ENCODE measurements around the gene MAN2A1.
"Not testable (repeated sequence)": the region's sequence is repeated elsewhere in the genome, so short reads cannot be mapped to it uniquely, and the experiment has no call there.

The MAN2A1 gene

DNA sequence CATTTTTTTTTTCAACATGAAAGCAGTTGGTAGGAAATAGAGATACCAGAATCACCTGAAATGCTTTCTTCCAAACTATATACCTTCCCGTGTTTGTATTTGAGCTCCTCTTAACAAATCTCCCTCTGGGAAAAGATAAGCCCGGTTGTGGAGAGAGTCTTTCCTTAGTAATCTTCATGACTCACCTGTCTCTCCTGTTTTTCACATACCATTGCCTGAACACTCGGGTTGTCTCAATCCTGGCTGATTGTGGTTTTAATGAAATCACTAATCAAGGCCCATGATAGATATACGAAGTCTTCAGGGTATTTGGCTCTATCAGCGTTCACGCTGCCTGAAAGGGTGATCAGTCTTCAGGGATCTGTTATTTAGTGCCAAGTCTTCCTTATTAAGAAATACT, 136.7 kb downstream of the MAN2A1 start:
- DNase-seq (ENCODE audit: low spot score): no peak

DNA sequence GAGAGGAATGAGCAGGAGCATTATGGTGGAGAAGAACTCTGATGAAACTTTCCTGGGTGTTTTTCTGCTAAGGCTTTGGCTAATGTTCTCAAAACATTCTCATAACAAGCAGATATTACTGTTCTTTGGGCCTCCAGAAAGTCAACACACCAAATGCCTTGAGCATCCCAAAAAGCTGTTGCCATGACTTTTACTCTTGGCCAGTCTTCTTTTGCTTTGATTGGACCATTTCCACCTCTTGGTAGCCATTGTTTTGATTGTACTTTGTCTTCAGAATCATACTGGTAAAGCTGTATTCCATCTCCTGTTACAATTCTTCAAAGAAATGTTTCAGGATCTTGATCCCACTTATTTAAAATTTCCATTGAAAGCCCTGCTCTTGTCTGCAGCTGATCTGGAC, 139.6 kb downstream of the MAN2A1 start:
- no peak for DNase-seq (ENCODE audit: low spot score)

DNA sequence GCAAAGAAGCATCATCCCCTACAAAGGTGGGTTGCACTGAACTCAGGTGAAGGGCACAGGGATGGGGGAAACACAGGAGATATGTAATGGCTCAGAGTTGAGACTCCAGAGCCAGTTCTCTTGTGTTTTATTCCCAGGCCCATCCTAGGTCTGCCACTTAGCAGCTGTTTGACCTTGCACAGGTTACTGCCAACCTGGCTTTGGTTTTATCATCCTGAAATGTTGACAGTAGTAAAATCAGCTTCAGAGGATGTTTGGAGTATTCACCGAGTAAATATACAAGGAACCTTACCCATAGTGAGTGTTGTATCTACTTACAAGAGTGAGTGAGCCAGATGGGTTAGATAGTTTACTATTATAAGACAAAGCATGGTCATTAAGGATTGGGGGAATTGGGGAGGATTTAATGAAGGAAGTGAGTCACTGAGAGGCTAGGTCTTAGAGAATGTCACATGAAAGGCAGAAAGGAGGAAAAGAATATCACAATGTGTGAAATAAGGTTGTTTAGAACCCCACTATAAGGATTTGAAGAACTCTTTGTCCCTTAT, 141.3 kb downstream of the MAN2A1 start:
- DNase-seq (ENCODE audit: low spot score): no peak

DNA sequence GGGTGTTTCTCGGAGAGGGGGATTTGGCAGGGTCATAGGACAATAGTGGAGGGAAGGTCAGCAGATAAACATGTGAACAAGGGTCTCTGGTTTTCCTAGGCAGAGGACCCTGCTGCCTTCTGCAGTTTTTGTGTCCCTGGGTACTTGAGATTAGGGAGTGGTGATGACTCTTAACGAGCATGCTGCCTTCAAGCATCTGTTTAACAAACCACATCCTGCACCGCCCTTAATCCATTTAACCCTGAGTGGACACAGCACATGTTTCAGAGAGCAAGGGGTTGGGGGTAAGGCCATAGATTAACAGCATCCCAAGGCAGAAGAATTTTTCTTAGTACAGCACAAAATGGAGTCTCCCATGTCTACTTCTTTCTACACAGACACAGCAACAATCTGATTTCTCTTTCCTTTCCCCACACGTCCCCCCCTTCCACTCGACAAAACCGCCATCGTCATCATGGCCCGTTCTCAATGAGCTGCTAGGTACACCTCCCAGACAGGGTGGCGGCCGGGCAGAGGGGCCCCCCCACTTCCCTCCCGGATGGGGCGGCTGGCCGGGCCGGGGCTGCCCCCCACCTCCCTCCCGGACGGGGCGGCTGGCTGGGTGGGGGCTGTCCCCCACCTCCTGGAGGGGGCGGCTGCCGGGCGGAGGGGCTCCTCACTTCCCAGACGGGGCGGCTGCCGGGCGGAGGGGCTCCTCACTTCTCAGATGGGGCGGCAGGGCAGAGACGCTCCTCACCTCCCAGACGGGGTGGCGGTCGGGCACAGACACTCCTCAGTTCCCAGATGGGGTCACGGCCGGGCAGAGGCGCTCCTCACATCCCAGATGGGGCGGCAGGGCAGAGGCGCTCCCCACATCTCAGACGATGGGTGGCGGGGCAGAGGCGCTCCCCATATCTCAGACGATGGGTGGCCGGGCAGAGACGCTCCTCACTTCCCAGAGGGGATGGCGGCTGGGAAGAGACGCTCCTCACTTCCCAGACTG, 142.8 kb downstream of the MAN2A1 start:
- DNase-seq (ENCODE audit: low spot score): not testable (repeated sequence)

DNA sequence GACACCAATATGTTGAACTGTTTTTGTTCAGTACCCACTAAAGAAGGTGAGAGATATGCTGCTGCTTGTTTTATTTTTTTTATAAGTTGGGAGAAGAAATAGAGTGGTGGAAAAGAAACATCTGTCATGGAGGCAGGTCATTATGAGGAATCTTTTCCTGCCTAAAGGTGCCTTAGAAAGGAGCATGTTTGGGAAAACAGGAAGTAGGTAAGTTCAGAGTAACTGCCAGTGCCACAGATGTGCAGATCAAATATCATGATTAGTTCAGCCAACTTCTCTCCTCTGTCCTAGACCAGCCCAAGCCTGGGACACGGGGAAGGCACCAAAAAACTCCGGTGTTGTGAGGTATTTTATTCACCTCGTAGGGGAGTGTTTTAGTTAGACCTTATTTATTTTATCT, 144.2 kb downstream of the MAN2A1 start:
- DNase-seq (ENCODE audit: low spot score): no peak

DNA sequence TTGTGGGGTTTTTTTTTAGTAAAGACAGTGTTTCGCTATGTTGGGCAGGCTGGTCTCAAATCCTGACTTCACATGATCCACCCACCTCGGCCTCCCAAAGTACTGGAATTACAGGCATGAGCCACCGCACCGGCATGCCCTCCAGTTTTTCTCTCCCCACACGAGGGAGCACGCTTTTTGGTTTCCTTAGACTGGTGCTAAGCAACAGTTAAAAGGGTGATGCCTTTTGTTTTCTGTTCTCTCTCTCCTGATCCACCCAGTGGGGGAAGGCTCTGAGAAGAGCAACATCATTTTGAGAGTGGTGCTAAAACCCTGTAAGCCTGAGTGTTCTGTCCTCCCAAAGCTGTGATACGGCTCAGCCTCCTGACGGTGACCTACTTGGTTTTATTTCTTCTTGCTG, 146.6 kb downstream of the MAN2A1 start:
- DNase-seq (ENCODE audit: low spot score): no peak

DNA sequence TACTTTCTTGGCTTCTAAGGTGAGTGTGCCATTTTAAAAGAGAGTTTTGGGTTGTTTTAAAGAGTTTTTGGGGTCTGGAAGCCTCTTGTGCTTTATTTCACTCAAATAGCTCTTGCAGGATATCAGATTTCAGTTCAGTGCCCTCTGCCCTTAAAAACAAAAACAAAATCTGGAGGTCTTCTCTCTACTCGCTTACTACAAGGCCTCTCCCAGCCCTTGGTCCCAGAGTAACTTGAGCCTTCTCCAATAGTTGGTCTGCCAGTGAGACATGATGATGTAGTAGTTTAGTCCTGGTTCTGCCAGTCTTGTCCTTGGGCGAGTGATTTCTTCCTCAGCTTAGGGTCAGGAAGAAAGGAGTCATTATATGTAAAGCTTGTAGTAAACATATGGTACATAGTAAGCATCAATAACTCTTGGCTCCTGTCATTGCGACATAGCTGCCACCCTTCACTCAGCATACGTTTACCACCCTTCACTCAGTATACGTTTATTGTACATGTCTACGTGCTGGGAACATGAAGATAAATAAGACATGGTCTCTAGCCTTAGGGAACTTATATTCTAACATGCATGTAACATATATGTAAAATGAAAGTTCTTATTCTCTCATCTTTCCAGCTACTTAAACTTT, 147.6 kb downstream of the MAN2A1 start:
- no peak for DNase-seq (ENCODE audit: low spot score)

DNA sequence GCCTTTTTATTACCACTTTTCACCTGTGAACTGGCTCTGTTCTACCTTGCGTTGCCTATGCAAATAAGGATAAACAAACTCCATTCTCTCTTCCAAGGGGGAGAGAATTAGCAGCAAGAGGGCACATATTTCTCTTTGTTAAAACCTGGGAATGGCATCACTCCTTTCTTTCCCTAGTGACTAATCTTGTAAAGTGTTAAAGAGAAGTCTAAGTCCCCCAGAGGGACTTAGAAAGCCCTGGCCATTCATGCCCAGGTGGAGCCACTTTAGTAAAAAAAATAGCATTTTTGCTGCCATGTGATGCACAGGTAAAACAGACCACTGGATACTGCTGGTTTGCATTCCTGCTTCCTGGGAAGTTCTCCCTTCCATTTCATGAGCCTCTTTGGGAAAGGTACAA, 148.4 kb downstream of the MAN2A1 start:
- DNase-seq (ENCODE audit: low spot score): no peak

DNA sequence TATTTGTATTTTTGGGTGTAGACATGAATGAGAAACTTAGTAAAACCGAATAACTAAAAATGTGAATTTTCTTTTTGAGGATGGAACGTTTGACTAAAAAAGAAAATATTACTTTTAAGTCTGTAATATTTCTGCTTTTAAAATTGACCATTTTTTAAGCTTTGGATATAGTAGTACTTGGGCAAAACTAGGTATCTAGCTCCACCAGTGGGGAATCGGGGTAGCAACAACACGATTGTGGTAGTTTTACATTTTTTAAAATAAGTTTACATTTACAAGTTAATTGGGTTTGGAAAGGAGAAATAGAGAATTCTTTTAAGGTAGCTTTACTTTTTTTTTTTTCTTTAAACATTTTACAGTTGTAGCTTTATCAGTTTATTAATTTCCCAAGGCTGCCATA, 154.4 kb downstream of the MAN2A1 start:
- DNase-seq (ENCODE audit: low spot score): no peak

DNA sequence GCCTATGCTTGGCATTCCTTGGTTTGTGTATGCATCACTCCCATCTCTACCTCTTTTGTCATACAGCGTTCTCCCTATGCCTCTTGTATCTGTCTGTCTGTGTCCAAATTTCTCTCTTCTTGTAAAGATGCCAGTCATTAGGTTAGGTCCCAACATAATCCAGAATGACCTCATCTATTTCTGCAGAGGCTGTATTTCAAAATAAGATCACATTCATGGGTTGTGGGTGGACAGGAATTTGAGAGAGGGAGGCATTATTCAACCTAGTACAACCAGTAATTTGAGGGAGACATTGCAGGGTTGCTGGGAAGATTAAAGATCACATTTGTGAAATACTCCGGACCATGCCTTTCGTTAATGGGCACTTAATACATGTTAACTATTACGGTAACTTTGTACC, 155.0 kb downstream of the MAN2A1 start:
- DNase-seq (ENCODE audit: low spot score): no peak

DNA sequence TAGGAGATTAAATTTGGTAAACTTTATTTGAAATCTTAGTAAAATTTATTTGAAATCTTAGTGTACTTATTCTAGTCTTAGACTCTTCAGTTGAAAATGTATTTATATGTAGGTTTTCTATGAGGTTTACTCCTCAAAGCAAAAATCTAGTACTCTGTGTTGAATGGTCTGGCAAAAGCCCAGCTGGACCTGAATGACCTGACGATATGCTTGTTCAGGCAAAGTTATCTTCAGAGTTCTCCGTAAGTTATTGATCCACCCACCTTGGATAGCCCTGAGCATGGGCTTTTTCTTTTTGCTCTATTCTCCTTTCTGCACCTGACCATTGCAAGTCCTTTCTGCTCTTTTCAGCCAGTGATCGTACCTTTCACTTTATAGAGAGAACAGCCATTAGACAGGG, 158.4 kb downstream of the MAN2A1 start:
- DNase-seq (ENCODE audit: low spot score): no peak

DNA sequence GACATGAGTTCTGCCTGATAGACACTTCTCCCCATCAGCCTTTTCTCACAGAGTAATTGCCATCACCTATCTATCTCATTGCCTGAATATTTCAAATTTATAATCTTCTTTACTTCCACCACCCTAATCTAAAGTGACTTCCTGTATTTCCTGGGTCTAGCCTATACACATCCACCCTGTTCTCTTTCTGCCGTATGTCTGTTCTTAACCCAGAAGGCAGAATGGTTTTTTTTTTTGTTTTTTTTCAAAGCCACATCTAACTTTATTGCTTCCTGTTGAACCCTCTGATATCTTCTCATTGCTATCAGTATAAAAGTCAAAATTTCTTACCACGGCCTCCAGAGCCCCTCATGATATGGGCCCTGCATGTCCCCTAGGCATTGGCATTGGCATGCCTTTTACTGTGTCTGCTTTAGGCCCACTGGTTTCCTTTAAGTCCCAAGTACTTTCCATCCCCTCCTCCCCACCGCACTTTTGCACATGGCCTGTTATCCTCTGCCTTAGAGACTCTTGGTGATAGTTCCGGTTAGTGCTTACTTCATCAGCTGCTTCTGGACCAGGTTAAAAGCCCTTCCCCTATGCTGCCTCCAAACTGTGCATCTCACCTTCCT, 159.9 kb downstream of the MAN2A1 start:
- no peak for DNase-seq (ENCODE audit: low spot score)

DNA sequence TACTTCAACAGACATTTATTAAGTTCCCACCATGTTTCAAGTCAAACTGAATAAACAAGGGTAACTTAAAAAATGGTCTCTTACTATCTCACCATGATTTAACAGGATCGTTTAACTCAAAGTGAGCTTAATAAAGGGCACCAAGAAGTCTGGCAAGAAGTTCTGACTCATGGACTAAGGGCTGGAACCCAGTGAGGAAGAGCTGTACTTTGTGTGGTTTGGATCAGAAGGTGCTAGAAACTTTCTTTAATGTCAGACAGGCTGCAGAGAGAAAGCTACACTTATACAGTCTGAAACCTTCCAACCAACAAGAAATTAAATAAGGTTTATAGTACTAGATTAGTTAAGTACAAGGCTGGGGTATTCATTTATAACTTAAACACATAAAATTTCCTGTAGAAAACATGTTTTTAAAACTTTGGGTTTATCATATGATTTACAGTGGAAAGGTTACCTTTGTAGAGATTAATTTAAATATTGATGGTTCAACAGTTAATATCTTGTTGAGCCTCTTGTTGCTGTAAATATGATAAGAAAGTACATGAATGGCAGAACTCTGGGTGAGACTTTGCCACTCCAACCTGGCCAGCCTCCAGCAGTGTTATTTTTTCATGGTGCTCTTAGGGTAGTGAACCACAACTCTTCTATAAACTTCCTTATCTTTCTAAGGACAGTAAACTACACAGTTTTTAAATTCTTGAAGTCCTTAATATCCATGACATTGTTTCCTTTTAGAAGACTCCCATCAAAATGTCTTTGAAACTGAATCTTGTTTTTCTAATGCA, 162.8 kb downstream of the MAN2A1 start:
- no peak for DNase-seq (ENCODE audit: low spot score)

DNA sequence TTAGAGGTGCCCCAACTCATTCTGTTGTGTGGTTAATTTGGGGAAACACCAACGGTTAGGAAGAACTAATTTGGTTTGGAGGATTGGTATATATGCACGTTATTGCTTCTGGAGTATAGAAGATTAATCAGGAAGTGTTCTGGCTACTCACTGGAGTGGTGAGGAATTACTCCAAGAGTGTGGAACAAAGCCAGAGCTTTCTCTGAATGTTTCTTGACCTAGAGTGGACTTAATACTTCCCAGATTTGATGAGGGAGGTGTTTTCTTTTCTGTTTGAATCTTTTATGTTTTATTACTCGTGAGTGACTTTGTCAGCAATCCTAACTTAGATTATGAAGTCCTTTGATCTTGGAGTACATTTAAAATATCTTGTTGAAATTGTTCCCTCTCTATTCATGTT, 163.7 kb downstream of the MAN2A1 start:
- DNase-seq (ENCODE audit: low spot score): no peak

DNA sequence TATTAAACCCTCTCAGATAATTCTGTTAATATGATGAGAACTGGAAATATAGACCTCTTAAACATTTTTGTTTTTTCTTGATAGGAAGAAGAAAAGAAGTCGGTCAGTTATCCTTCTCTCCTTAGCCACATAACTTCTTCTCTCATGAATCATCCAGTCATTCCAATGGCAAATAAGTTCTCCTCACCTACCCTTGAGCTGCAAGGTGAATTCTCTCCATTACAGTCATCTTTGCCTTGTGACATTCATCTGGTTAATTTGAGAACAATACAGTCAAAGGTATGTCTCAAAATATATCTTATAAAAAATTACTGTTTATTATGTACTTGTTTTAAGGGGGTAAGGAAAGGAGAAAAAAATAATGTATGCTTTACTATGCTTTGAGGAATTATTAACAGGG, 165.3 kb downstream of the MAN2A1 start:
- no peak for DNase-seq (ENCODE audit: low spot score)

DNA sequence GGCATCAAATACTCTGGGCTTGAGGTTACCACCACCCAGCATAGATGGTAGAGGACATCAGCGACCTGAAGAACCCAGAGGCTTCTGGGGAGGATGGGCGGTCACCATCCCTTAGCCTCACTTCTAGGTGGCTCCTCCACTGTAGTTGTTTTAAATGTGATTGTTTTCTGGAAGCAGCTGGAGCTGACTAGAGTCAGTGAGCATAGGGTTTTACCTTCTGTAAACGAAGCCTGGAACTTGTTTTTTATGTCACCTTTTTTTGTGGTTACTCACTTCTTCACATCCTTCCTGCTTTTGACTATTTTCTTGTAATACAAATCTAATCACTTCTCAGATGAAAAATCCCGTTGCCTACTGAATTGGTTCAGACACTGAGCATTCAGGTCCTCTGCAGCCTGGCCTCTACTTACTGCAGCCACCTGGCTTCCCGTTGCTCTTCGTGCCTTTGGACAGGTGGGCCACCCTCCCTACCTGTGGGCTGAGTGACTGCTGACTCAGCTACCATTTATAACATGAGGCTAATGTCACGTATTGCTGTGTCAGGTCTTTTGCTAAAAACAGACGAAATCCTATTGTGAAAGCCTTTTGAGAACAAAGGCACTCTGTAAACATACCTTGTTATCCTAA, 167.8 kb downstream of the MAN2A1 start:
- DNase-seq (ENCODE audit: low spot score): no peak

DNA sequence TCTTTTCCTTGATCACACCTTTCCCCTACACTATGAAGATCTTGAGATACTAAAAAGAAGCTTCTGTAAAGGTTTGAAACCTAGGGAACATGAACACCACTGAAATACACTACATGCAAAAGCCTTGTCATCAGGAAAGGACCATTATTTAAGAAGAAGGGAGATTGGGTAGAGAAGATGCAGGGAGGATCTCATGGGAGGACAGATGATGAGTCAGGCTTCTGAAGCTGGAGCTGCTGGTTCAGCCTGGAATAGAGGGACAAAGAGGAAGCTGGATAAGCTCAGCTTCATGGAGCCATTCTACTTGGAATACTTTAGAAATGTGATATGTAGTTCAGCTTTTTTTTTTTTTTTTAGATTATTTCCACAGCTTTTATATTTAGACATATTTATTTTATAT, 169.8 kb downstream of the MAN2A1 start:
- DNase-seq (ENCODE audit: low spot score): no peak

DNA sequence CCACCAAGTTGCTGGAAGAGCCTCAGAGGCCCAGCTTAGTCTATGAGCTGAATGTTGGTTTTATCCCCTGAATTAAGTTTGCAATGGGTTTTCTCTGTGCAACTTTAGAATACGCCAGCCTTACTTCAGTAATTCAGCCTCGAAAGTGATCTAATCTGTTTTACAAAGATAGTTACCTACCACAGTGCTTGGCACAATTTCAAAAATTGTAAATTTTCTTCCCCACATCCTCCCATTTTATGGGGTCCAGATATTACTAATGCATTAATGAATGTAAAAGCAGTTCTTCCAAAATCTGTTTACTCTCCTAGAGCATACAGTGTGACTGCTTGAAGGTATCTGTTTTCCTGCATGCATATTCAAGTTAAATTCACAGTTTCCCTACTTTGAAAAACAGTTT, 172.6 kb downstream of the MAN2A1 start:
- DNase-seq (ENCODE audit: low spot score): no peak

DNA sequence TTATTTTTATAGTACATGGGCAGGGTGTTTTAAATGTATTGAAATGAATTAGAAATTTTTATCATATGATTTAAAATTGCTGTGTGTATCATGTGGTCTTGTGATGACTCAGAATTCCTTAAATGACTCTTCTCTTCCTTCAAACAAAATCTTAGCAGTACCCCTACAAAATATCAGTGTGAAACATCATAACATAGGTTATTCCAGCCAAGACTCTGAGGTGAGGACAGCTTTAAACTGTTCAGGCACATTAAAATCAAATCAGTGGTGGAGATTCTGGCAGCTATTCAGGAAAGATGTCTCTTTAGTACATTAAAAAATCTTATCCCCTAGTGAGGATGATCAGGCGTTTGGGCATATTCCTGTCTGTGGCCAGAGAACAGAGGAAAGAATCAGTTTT, 174.0 kb downstream of the MAN2A1 start:
- no peak for DNase-seq (ENCODE audit: low spot score)

DNA sequence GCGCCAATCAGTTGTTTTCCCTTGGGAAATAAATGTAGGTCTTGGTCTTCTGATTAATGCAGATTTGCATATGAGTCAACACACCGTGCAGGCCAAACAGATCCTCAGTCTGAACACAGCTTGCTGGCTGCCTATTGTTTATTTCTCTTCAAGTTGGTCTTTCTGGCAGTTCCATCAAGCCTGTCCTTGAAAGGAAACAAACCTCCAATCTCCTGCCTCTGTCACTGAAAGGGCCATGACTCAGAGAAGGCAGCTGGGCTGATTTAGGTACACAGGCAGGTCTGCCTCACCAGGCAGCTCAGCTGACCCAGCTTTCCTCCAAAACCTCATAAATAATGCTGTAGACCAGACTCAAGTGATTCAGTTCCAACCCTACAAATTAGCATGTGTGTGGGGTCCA, 175.9 kb downstream of the MAN2A1 start:
- peak; percentile 35 for DNase-seq (ENCODE audit: low spot score)

DNA sequence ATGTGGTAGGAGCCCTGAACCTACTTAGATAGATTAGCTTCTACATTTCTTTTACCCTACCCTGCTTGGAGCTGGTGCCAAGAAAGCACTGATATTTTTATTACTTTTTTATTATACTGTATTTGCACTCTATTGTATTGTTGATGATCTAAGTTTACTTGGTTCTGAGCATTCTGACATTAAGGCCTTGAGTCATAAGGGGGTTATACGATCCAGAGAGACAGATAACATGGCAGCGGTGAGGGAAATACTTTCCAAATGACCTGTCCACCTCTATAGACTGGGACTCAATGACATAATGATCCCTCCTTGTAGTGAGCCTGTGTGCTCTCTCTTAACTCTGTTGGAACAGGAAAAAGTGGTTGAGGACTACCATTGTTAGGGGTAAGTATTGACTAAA, 176.3 kb downstream of the MAN2A1 start:
- no peak for DNase-seq (ENCODE audit: low spot score)

DNA sequence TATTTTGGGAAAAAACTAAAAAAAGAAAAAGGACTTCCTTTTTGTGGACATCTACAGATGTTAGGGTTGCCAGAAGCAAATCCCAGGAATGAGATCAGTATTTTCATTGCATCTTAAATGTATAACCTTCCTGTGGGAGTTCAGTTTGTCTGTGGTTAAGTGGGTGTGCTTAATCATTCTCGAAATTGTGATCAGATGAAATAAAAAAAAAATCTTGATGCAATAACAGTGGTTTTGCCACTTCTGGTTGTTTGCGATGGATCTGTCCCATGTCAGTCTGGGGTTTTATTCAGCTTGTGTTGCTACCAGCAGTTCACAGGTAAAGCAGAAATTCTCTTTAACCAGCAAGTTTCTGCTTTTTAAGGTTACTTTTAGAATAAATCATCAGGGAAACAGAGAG, 179.0 kb downstream of the MAN2A1 start:
- no peak for DNase-seq (ENCODE audit: low spot score)
